ENCODE results near the gene MEGF8. TPM values are rescaled to one million over a fixed set of nuclear protein-coding genes. Genes with fewer than 3 reads are reported as not detected.

The MEGF8 gene
- total RNA-seq, 1 experiment from 2014 or later, result 6.5 TPM

- Histone ChIP-seq H3K9me2 (replicated peaks; ENCODE audit: insufficient read depth, low read length) (no peaks in the 10 kb centered on the region), H3K9me3 (ENCODE audit: low read length) (no peaks in the 10 kb centered on the region), H3K4me1 (ENCODE audit: low read length) (peaks cover 47% of the 10 kb centered on the region), H3K27ac (ENCODE audit: low read length) (peak overlapping the region; percentile 54), H3K27me3 (ENCODE audit: low read length) (no peaks in the 10 kb centered on the region), H3K9ac (ENCODE audit: low read length) (peak overlapping the region; percentile 83), H3K4me2 (ENCODE audit: low read depth, low read length, poor library complexity, severe bottlenecking) (peak overlapping the region; percentile 92), H3K4me3 (ENCODE audit: low read length) (peak overlapping the region; percentile 85), H2AFZ (ENCODE audit: low read length) (no peak overlapping the region), H4K20me1 (ENCODE audit: insufficient read depth, low read depth, low read length) (peaks cover 10% of the 10 kb centered on the region; the same call in 1 of the 2 replicates), H3K36me3 (ENCODE audit: insufficient read depth, low read length) (peaks cover 14% of the 10 kb centered on the region; the same call in 1 of the 2 replicates), H3K79me2 (ENCODE audit: low read length) (peaks cover 18% of the 10 kb centered on the region)
- peak; percentile 69 for DNase-seq
Measured at GRCh38 chr19:42284591-42285341, 40.7 kb upstream of the MEGF8 start.

- peak; percentile 62 for DNase-seq
- Histone ChIP-seq H3K36me3 (ENCODE audit: insufficient read depth, low read length) (peaks cover 14% of the 10 kb centered on the region; the same call in 1 of the 2 replicates), H3K27me3 (ENCODE audit: low read length) (no peaks in the 10 kb centered on the region), H3K9ac (ENCODE audit: low read length) (peak overlapping the region; percentile 83), H3K4me1 (ENCODE audit: low read length) (peaks cover 46% of the 10 kb centered on the region), H3K4me3 (ENCODE audit: low read length) (peak overlapping the region; percentile 85), H3K4me2 (ENCODE audit: low read depth, low read length, poor library complexity, severe bottlenecking) (peak overlapping the region; percentile 92), H4K20me1 (ENCODE audit: insufficient read depth, low read depth, low read length) (peaks cover 10% of the 10 kb centered on the region; the same call in 1 of the 2 replicates), H3K9me3 (ENCODE audit: low read length) (no peaks in the 10 kb centered on the region), H3K9me2 (replicated peaks; ENCODE audit: insufficient read depth, low read length) (no peaks in the 10 kb centered on the region), H2AFZ (ENCODE audit: low read length) (no peak overlapping the region), H3K27ac (ENCODE audit: low read length) (peak overlapping the region; percentile 54), H3K79me2 (ENCODE audit: low read length) (peaks cover 18% of the 10 kb centered on the region)
Measured at GRCh38 chr19:42285541-42285941, 39.9 kb upstream of the MEGF8 start.

- Histone ChIP-seq H3K4me3 (ENCODE audit: low read length) (peak overlapping the region; percentile 85), H3K4me1 (ENCODE audit: low read length) (peaks cover 47% of the 10 kb centered on the region)
Measured at GRCh38 chr19:42285988-42286348, 39.5 kb upstream of the MEGF8 start.

GRCh38 chr19:42286349-42287016, 39.0 kb upstream of the MEGF8 start:
- DNase-seq, result peak; percentile 61
- Histone ChIP-seq H3K9me2 (replicated peaks; ENCODE audit: insufficient read depth, low read length) (no peaks in the 10 kb centered on the region), H3K9ac (ENCODE audit: low read length) (peak overlapping the region; percentile 83), H3K27ac (ENCODE audit: low read length) (peak overlapping the region; percentile 54), H3K79me2 (ENCODE audit: low read length) (peaks cover 18% of the 10 kb centered on the region), H2AFZ (ENCODE audit: low read length) (no peak overlapping the region), H3K9me3 (ENCODE audit: low read length) (no peaks in the 10 kb centered on the region), H3K4me2 (ENCODE audit: low read depth, low read length, poor library complexity, severe bottlenecking) (peak overlapping the region; percentile 92), H4K20me1 (ENCODE audit: insufficient read depth, low read depth, low read length) (peaks cover 14% of the 10 kb centered on the region; the same call in 1 of the 2 replicates), H3K36me3 (ENCODE audit: insufficient read depth, low read length) (peaks cover 17% of the 10 kb centered on the region; the same call in 1 of the 2 replicates), H3K27me3 (ENCODE audit: low read length) (no peaks in the 10 kb centered on the region), H3K4me3 (ENCODE audit: low read length) (peak overlapping the region; percentile 85), H3K4me1 (ENCODE audit: low read length) (peaks cover 43% of the 10 kb centered on the region)

More at GRCh38 chr19:42285988-42286348, 39.5 kb upstream of the MEGF8 start:
- H4K20me1 ChIP-seq (ENCODE audit: insufficient read depth, low read depth, low read length), result peaks cover 10% of the 10 kb centered on the region; the same call in 1 of the 2 replicates
- DNase-seq, result no peak
- H2AFZ ChIP-seq (ENCODE audit: low read length), result no peak overlapping the region
- H3K27ac ChIP-seq (ENCODE audit: low read length), result peak overlapping the region; percentile 54
- no peaks in the 10 kb centered on the region for H3K27me3 ChIP-seq (ENCODE audit: low read length)
- H3K9me2 ChIP-seq (replicated peaks; ENCODE audit: insufficient read depth, low read length), result no peaks in the 10 kb centered on the region
- H3K36me3 ChIP-seq (ENCODE audit: insufficient read depth, low read length), result peaks cover 14% of the 10 kb centered on the region; the same call in 1 of the 2 replicates
- no peaks in the 10 kb centered on the region for H3K9me3 ChIP-seq (ENCODE audit: low read length)
- peak overlapping the region; percentile 92 for H3K4me2 ChIP-seq (ENCODE audit: low read depth, low read length, poor library complexity, severe bottlenecking)
- H3K79me2 ChIP-seq (ENCODE audit: low read length), result peaks cover 18% of the 10 kb centered on the region
- peak overlapping the region; percentile 83 for H3K9ac ChIP-seq (ENCODE audit: low read length)

- H3K4me3 ChIP-seq (ENCODE audit: low read length), result no peak overlapping the region
- DNase-seq, result no peak
- H2AFZ ChIP-seq (ENCODE audit: low read length), result no peak overlapping the region
- H3K79me2 ChIP-seq (ENCODE audit: low read length), result peaks cover 18% of the 10 kb centered on the region
- H3K9me3 ChIP-seq (ENCODE audit: low read length), result no peaks in the 10 kb centered on the region
- no peak overlapping the region for H3K4me2 ChIP-seq (ENCODE audit: low read depth, low read length, poor library complexity, severe bottlenecking)
- H3K36me3 ChIP-seq (ENCODE audit: insufficient read depth, low read length), result peaks cover 22% of the 10 kb centered on the region; the same call in 1 of the 2 replicates
- H3K4me1 ChIP-seq (ENCODE audit: low read length), result peaks cover 35% of the 10 kb centered on the region
- H4K20me1 ChIP-seq (ENCODE audit: insufficient read depth, low read depth, low read length), result peaks cover 15% of the 10 kb centered on the region; the same call in 1 of the 2 replicates
- no peak overlapping the region for H3K9ac ChIP-seq (ENCODE audit: low read length)
- no peaks in the 10 kb centered on the region for H3K27me3 ChIP-seq (ENCODE audit: low read length)
- H3K9me2 ChIP-seq (replicated peaks; ENCODE audit: insufficient read depth, low read length), result no peaks in the 10 kb centered on the region
- H3K27ac ChIP-seq (ENCODE audit: low read length), result no peak overlapping the region
Measured at GRCh38 chr19:42287017-42287826, 38.2 kb upstream of the MEGF8 start.

DNA sequence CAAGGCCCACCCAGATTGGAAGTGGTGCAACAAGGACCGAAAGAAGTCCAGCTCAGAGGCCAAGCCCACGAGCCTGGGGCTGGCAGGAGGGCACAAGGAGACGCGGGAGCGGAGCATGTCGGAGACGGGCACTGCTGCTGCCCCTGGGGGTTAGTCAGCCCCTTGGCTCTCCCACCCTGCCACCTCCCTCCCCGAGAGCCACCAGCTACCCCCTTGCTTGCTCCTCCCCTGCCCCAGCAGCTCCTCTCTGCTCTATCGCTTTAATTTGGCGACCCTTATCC, 37.7 kb upstream of the MEGF8 start:
- no peak for DNase-seq
- no peaks in the 10 kb centered on the region for H3K27me3 ChIP-seq (ENCODE audit: low read length)
- H3K27ac ChIP-seq (ENCODE audit: low read length), result no peak overlapping the region
- peaks cover 22% of the 10 kb centered on the region; the same call in 1 of the 2 replicates for H3K36me3 ChIP-seq (ENCODE audit: insufficient read depth, low read length)
- H3K4me1 ChIP-seq (ENCODE audit: low read length), result peaks cover 30% of the 10 kb centered on the region
- no peak overlapping the region for H2AFZ ChIP-seq (ENCODE audit: low read length)
- no peaks in the 10 kb centered on the region for H3K9me3 ChIP-seq (ENCODE audit: low read length)
- H3K9ac ChIP-seq (ENCODE audit: low read length), result no peak overlapping the region
- no peak overlapping the region for H3K4me3 ChIP-seq (ENCODE audit: low read length)
- H3K4me2 ChIP-seq (ENCODE audit: low read depth, low read length, poor library complexity, severe bottlenecking), result no peak overlapping the region
- H4K20me1 ChIP-seq (ENCODE audit: insufficient read depth, low read depth, low read length), result peaks cover 15% of the 10 kb centered on the region; the same call in 1 of the 2 replicates
- H3K9me2 ChIP-seq (replicated peaks; ENCODE audit: insufficient read depth, low read length), result no peaks in the 10 kb centered on the region
- peaks cover 18% of the 10 kb centered on the region for H3K79me2 ChIP-seq (ENCODE audit: low read length)

GRCh38 chr19:42288387-42288786, 37.0 kb upstream of the MEGF8 start:
- no peak for DNase-seq
- no peaks in the 10 kb centered on the region for H3K9me3 ChIP-seq (ENCODE audit: low read length)
- peaks cover 22% of the 10 kb centered on the region; the same call in 1 of the 2 replicates for H3K36me3 ChIP-seq (ENCODE audit: insufficient read depth, low read length)
- H3K4me3 ChIP-seq (ENCODE audit: low read length), result no peak overlapping the region
- no peak overlapping the region for H3K27ac ChIP-seq (ENCODE audit: low read length)
- peaks cover 15% of the 10 kb centered on the region; the same call in 1 of the 2 replicates for H4K20me1 ChIP-seq (ENCODE audit: insufficient read depth, low read depth, low read length)
- H3K79me2 ChIP-seq (ENCODE audit: low read length), result peaks cover 18% of the 10 kb centered on the region
- no peak overlapping the region for H2AFZ ChIP-seq (ENCODE audit: low read length)
- H3K4me1 ChIP-seq (ENCODE audit: low read length), result peaks cover 24% of the 10 kb centered on the region
- H3K9ac ChIP-seq (ENCODE audit: low read length), result no peak overlapping the region
- no peaks in the 10 kb centered on the region for H3K27me3 ChIP-seq (ENCODE audit: low read length)
- no peak overlapping the region for H3K4me2 ChIP-seq (ENCODE audit: low read depth, low read length, poor library complexity, severe bottlenecking)
- no peaks in the 10 kb centered on the region for H3K9me2 ChIP-seq (replicated peaks; ENCODE audit: insufficient read depth, low read length)

Data from Karpas-422 (cell line).